Measurements from ENCODE around the gene TLE2.

The TLE2 gene

GRCh38 chr19:2989236-2989946 is 39.7 kb downstream of the TLE2 start:
- H3K4me3 ChIP-seq (ENCODE audit: low read depth, low read length): no peak overlapping the region
- no peak for DNase-seq (ENCODE audit: low read depth)
- TF ChIP-seq CTCF (IDR thresholded peaks at IDR 0.05; ENCODE audit: control insufficient read depth, extremely low read depth, insufficient read depth): no peak

- TF ChIP-seq CTCF (IDR thresholded peaks at IDR 0.05; ENCODE audit: control insufficient read depth, extremely low read depth, insufficient read depth): no peak
- H3K4me3 ChIP-seq (ENCODE audit: low read depth, low read length): no peak overlapping the region
- DNase-seq (ENCODE audit: low read depth): no peak
Observed at GRCh38 chr19:2988568-2988967, 40.5 kb downstream of the TLE2 start.

- TF ChIP-seq CTCF (IDR thresholded peaks at IDR 0.05; ENCODE audit: control insufficient read depth, extremely low read depth, insufficient read depth): no peak
- no peak for DNase-seq (ENCODE audit: low read depth)
- no peak overlapping the region for H3K4me3 ChIP-seq (ENCODE audit: low read depth, low read length)
Observed at GRCh38 chr19:2987797-2988196, 41.3 kb downstream of the TLE2 start.

- TF ChIP-seq CTCF (IDR thresholded peaks at IDR 0.05; ENCODE audit: control insufficient read depth, extremely low read depth, insufficient read depth): no peak
- DNase-seq (ENCODE audit: low read depth): no peak
- no peak overlapping the region for H3K4me3 ChIP-seq (ENCODE audit: low read depth, low read length)
Observed at GRCh38 chr19:2986951-2987524, 42.0 kb downstream of the TLE2 start.

- no peak overlapping the region for H3K4me3 ChIP-seq (ENCODE audit: low read depth, low read length)
- TF ChIP-seq CTCF (IDR thresholded peaks at IDR 0.05; ENCODE audit: control insufficient read depth, extremely low read depth, insufficient read depth): no peak
- DNase-seq (ENCODE audit: low read depth): no peak
Observed at GRCh38 chr19:2984215-2984528, 44.9 kb downstream of the TLE2 start.

- DNase-seq (ENCODE audit: low read depth): no peak
- no peak for TF ChIP-seq CTCF (IDR thresholded peaks at IDR 0.05; ENCODE audit: control insufficient read depth, extremely low read depth, insufficient read depth)
- H3K4me3 ChIP-seq (ENCODE audit: low read depth, low read length): no peak overlapping the region
Observed at GRCh38 chr19:2983351-2984214, 45.5 kb downstream of the TLE2 start.
